Activated naive CD4-positive, alpha-beta T cell treated with anti-CD3 and anti-CD28 coated beads, Interleukin-2, amount 50 U/mL, for 72 hours (primary cell): ENCODE results near the gene CDC42EP5. TPM values are rescaled to one million over a fixed set of nuclear protein-coding genes. Genes with fewer than 3 reads are reported as not detected.
"Not testable (repeated sequence)": the region's sequence is repeated elsewhere in the genome, so short reads cannot be mapped to it uniquely, and the experiment has no call there.

ENCODE experiments used
- ATAC-seq, 2 donors: fragments of 150-1000 bp; cut with Tn5 transposase; 2 replicates each; pipeline ENCODE4 v1.10.0; 2021; ENCODE audit warnings: mild to moderate bottlenecking in 2 of 2, moderate library complexity in 2 of 2
- DNase-seq, 2 donors: peaks; one replicate each; pipeline ENCODE4 v3.0.0; 2021 to 2022; ENCODE audit warnings: low spot score in 2 of 2
- H3K27ac Mint-ChIP-seq, 2 donors: one replicate each; pipeline ENCODE4 v1.8.0; 2022; ENCODE audit warnings: mild to moderate bottlenecking in 2 of 2, mixed read lengths in 2 of 2
- H3K36me3 Mint-ChIP-seq, 2 donors: one replicate each; pipeline ENCODE4 v1.8.0; 2022; ENCODE audit warnings: mixed read lengths in 2 of 2
- H3K9me3 Mint-ChIP-seq, 2 donors: one replicate each; pipeline ENCODE4 v1.8.0; 2022; ENCODE audit warnings: mixed read lengths in 2 of 2
- total RNA-seq, 2 donors: library from RNA; stranded (reverse); gene quantifications; one replicate each; pipeline ENCODE4 v1.2.3, GENCODE V29; 2022

Gene CDC42EP5
- total RNA-seq, 2 donors from 2014 or later, result not detected

DNA sequence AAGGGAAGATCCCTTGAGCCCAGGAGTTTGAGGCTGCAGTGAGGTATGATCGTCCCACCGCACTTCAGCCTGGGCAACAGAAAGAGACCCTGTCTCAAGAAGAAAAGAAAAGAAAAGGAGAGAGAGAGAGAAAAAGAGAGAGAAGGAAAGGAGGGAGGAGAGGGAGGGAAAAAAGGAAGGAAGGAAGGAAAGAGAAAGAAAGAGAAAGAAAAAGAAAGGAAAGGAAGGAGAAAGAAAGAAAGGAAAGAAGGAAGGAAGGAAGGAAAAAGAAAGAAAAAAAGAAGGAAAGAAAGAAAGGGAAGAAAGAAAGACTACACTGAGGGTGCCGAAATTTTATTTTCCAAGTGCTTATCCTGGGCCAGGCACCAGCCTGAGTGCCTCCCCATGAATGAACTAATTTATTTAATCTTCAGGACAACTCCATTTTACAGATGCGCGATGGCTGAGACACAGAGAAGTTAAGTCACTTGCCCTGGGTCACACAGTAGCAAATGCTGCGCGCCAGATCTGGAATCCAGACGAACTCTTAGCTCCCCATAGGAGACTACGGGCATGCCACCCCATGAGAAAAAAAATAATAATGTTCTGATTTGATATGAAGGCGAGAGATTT lies 2.7 kb downstream of the CDC42EP5 start:
- peaks cover 0 to 4% of the 10 kb centered on the region in 2 donors for H3K36me3 Mint-ChIP-seq
- no peak for DNase-seq
- ATAC-seq, result no peak
- H3K9me3 Mint-ChIP-seq, result no peaks in the 10 kb centered on the region
- no peak overlapping the region for H3K27ac Mint-ChIP-seq

DNA sequence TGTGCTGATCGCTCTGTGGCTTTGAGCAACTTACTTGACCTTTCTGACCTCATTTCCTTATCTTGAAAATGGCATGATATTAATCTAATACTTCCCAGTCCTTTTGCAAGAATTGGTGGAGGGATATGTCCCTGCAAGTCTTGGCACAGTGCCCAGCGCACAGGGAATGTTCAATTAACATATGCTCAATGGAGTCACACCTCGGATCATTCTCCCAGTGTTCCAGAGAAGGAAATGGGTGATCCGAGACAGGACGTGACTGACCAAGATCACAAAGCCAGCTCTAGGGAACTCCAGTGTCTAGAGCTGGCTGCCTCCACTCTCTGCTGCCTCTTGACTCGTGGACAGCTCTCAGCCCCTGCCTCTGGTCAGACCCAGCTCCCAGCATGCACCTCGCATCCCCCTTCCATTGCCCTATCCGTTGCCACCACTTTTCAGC lies 3.6 kb downstream of the CDC42EP5 start:
- DNase-seq (no peak), ATAC-seq (no peak)
- H3K27ac Mint-ChIP-seq, result no peak overlapping the region
- peaks cover 4 to 5% of the 10 kb centered on the region in 2 donors for H3K36me3 Mint-ChIP-seq
- no peaks in the 10 kb centered on the region for H3K9me3 Mint-ChIP-seq

DNA sequence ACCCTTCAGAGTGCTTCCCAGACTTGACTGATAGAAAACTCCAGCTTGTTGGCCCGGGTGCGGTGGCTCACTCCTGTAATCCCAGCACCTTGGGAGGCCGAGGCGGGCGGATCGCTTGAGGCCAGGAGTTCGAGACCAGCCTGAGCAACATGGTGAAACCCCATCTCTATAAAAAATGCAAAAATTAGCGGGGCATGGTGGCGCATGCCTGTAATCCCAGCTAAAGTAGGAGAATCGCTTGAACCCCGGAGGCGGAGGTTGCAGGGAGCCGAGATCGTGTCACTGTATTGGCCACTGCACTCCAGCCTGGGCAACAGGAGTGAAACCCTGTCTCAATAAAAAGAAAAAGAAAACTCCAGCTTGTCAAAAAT lies 7.0 kb downstream of the CDC42EP5 start:
- H3K9me3 Mint-ChIP-seq, H3K27ac Mint-ChIP-seq, ATAC-seq: not testable (repeated sequence)
- DNase-seq, result peak in 1 of 2 donors; percentile 18
- H3K36me3 Mint-ChIP-seq, result peaks cover 4 to 11% of the 10 kb centered on the region in 2 donors

DNA sequence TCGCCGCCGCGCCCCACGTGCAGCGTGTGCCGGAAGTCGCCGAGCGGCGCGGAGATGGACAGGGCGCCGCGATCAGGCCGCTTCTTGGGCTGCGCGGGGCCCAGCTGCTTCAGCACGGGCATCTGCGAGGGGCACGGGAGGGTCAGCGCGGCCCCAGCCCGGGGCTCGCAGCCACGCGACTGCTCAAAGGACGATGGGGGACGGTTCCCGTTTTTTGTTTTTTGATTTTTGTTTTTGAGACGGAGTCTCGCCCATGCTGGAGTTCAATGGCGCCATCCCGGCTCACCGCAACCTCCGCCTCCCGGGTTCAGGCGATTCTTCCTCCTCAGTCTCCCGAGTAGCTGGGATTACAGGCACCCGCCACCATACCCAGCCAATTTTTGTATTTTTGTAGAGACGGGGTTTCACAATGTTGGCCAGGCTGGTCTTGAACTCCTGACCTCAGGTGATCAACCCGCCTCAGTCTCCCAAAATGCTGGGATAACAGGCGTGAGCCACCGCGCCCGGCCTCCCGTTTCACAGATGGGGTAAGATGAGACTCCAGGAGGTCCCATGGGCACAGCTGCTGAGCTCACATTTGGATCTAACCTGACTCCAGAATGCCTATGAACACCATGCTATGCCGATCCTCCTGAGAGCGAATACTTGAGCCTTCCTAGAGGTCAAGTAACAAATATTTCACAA lies 7.5 kb downstream of the CDC42EP5 start:
- Mint-ChIP-seq H3K9me3 (no peaks in the 10 kb centered on the region), H3K27ac (no peak overlapping the region), H3K36me3 (peaks cover 4 to 11% of the 10 kb centered on the region in 2 donors)
- ATAC-seq (no peak), DNase-seq (peak in 1 of 2 donors; percentile 53)

DNA sequence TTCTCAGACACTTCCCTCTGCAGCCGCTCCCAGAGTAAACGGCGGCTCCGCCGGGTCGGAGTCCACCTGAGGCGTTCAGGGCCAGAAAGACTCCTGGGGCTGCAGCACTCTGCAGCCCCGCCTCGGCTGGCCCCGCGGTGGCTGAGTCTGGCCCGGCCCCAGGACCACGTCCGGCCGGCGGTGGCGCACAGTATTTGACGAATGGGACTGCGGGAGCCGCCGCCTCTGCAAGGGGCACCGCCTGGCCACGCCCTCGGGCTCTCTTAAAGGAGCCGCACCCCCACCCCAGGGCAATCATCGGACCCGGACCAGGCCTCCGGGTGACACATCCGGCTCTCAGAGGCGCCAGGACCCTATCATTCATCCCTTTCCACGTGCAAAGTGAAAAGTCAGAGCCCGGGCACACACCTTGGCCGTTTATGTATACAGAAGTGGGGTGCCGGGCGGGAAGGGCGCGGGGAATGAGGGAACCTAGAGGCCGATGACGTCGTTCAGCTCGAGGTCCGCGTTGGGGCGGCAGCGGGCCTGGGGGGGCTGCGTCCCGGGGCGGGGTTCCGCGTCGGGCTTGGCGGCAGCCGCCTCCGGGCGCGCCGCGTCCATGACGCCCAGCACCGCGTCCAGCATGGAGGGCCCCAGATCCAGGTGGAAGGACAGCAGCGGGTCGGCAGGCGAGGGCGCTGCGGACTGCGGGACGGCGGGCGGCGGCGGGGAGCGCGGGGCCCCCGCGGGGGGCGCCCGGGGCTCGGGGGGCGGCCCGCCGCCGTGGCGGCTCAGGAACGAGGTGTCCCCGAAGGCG lies 8.3 kb downstream of the CDC42EP5 start:
- Mint-ChIP-seq H3K9me3 (no peaks in the 10 kb centered on the region), H3K36me3 (peaks cover 4 to 13% of the 10 kb centered on the region in 2 donors), H3K27ac (peak overlapping the region; percentile 81 to 96)
- DNase-seq (peak; percentile 79 to 83), ATAC-seq (peak; percentile 53 to 58)

DNA sequence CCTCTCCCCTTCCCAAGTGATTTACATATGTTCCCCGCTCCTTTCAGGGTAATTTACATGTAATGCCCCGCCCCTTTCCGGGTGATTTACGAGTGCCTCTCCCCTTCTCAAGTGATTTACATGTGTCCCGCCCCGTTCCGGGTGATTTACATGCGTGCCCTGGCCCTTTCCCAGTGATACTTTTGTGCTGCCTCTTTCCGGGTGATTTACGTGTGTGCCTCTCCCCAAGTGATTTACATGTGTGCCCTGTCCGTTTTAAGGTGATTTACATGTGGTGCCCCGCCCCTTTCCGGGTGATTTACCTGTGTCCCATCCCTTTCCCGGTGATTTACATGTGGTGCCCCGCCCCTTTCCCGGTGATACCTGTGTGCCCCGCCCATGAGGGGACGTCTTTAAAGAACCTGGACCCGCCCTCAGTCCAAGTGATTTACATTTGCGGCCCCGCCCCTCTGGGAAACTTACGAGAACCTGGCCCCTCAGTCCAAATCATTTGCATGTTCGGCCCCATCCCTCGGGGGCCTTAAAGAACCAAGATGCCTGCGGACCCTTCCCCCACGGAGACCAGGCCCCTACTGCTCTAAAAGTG lies 9.0 kb downstream of the CDC42EP5 start:
- peaks cover 4 to 20% of the 10 kb centered on the region in 2 donors for H3K36me3 Mint-ChIP-seq
- DNase-seq (peak; percentile 91 to 92), ATAC-seq (peak; percentile 66 to 72)
- no peaks in the 10 kb centered on the region for H3K9me3 Mint-ChIP-seq
- peak overlapping the region; percentile 81 to 96 for H3K27ac Mint-ChIP-seq

DNA sequence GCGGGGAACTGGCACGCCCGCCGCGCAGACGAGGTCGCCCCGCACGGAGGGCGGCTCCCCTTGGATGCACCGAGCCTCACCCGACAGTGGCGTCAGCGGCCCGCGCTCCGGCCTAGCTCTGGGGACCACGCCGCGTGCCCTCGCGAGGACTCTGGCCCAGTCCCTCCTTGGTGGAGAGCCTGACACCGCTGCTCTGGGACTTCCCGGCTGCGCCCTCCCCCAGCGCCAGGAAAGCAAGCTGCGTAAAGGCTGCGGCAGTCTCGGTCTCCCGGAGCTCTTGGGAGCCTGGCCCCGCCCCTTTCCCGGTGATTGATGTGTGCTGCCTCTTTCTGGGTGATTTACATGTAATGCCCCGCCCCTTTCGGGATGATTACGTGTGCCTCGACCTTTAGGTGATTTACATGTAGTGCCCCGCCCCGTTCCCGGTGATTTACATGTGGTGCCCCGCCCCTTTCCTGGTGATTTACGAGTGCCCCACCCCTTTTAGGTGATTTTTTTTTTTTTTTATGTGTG lies 9.5 kb downstream of the CDC42EP5 start, which contains the start of gene LENG9:
Gene LENG9, minus strand, starts transcription at position 248 of the 513 bp plus-strand sequence. CDS start 252 bp downstream, outside the sequence.
- DNase-seq (peak; percentile 96 to 98), ATAC-seq (peak; percentile 76 to 77)
- H3K36me3 Mint-ChIP-seq, result peaks cover 4 to 25% of the 10 kb centered on the region in 2 donors
- H3K9me3 Mint-ChIP-seq, result no peaks in the 10 kb centered on the region
- peak within 1 kb of the TSS; percentile 81 to 96 for H3K27ac Mint-ChIP-seq

DNA sequence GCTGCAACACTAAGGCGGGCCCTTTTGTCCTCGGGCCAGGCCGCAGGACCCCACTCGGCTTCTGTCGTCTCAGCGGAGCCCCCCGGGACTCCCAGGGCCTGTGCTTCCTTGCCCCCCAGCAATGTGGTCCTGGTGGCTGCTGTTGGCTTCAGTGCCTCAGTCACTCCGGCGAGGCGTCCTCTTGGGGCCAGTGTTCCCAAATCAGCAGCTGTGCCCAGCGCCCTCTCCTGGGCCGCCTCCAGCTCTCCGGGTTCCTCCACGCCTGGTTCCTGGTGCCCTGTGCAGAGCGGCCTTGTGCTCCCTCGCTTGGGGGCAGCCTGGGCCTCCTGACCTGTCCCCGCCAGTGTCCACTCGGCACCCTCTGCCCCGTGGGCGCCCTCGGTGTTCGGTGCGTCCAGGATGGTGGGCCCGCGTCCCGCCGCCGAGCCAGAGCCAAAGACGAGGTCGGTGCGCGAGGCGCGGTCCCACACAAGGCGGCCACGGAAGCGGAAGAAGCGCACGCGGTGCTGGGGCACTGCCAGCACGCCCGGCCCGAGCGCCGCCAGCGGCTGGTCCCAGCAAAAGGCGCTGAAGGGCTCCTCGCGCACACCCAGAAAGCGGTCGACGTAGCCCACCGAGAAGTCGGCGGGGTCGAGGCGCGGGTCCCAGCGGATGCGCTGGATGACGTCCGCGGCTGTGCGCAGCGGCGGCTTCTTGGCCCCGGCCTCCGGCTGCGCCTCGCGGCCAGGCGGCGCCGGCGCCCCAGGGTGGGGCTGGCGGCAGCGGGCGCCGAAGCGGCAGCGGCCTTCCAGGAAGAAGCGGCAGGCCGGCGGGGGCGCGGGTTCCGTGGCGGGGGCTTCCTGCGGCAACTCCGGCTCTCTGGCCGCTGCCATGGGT lies 10.2 kb downstream of the CDC42EP5 start:
- ATAC-seq (peak; percentile 16 to 25), DNase-seq (peak; percentile 72 to 78)
- Mint-ChIP-seq H3K9me3 (no peaks in the 10 kb centered on the region), H3K27ac (peak overlapping the region in 1 of 2 donors; percentile 81), H3K36me3 (peaks cover 4 to 32% of the 10 kb centered on the region in 2 donors)

DNA sequence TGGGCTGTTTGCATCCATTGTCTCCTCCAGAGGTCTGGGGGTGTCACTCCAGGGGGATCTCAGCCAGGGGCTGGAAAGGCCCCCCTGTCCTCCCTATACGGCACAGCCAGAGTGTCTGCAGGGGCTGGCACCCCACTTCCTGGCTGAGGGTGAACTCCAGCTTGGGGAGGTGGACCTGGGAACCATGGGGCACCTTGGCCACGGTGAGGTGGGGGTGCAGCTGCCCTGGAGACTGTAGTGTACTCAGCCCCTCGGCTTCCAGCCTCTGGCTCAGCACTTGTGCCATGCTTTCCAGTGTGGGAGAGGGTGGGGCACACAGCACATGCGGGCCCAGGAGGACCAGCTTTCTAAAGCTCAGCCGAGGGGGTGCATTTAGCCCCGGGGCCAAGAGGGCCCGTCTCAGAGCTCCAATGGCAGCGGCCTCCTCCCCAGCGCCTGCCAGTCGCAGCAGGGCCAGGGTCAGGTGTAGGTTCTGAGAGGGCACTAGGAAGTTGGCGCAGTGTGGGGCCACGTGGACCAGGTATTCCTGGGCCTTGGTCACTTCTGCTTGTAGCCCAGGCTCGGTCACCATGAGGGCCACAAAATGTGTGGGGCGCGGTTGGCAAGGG lies 10.9 kb downstream of the CDC42EP5 start:
- peaks cover 4 to 32% of the 10 kb centered on the region in 2 donors for H3K36me3 Mint-ChIP-seq
- peak overlapping the region; percentile 60 to 81 for H3K27ac Mint-ChIP-seq
- no peaks in the 10 kb centered on the region for H3K9me3 Mint-ChIP-seq
- DNase-seq (no peak), ATAC-seq (no peak)

DNA sequence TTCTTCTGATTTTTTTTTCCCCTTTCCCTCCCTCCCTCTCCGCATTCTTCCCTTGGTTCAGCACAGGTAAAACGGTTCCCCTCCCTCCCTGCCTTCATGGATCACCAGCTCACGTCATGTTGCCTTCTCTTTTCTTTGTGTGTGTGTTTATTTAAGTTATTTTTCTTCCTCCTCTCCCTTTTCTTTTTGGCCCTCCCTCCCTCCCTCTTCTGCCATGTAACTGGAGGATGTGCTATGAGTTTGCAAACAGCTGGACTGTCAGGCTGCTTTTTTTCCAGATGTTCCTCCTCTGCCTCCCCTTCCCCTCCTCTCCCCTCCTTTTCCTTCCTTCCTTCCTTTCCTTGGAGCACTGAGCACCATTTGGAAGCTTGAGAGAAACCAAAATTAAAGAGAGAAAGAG lies 11.5 kb downstream of the CDC42EP5 start:
- DNase-seq (no peak), ATAC-seq (no peak)
- Mint-ChIP-seq H3K27ac (peak overlapping the region; percentile 60 to 81), H3K9me3 (no peaks in the 10 kb centered on the region), H3K36me3 (peaks cover 4 to 32% of the 10 kb centered on the region in 2 donors)

DNA sequence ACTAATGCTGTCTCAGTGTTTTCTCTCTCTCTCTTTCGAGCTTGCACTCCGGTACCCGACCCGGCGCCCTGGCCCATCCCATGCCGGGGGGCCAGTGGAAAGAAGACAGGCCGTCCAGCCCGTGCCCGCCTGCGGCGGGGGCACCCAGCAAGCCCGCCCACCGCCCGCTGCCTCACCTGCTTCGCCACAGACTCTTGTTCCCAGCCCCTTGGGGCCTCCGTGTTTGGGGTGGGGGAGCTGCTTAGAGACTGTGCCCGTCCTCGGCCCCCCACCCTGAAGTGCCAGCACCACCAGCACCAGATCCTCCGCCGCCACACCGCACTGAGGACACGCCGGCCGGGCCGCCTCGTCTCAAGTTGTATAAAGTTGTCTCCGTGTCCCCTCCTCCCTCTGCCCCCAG lies 11.9 kb downstream of the CDC42EP5 start:
- peaks cover 4 to 35% of the 10 kb centered on the region in 2 donors for H3K36me3 Mint-ChIP-seq
- no peaks in the 10 kb centered on the region for H3K9me3 Mint-ChIP-seq
- H3K27ac Mint-ChIP-seq, result peak overlapping the region; percentile 22 to 81
- ATAC-seq (no peak), DNase-seq (no peak)

DNA sequence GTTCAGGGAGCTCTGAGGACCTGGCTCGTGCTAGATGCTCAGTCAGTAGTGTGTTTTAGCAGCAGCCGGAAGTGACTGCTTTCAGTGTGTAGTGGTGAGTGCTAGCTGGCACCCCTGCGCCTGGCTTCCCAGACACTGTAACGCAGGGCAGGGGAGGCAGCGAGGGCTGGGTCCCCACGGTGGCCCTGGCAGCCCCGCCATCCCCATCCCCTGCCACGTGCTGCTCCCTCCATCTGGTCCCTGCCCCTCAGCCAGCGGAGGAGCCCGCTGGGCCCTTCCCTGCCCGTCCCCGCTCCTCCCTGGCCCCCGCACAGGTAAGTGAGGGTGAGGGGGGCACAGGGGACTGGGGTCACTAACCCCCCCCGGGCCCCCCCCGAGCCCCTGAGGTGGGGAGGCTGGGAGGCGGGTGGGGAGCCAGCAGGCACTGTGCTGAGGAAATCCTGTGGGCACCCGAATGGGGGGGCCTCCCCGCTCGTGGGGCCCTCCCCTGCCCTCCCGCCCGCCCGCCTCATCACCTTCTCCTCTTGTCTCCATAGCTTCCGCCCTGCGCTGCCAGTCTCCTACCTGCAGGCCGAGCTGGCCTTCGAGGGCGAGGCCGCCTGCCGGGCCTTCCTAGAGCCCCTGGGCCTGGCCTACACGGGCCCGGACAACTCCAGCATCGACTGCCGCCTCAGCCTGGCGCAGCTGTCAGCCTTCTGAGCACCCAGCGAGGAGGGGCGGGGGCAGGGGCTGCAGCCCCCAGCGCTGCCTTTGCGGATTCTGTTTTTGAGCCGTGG lies 12.7 kb downstream of the CDC42EP5 start:
- peaks cover 0 to 37% of the 10 kb centered on the region in 2 donors for H3K36me3 Mint-ChIP-seq

DNA sequence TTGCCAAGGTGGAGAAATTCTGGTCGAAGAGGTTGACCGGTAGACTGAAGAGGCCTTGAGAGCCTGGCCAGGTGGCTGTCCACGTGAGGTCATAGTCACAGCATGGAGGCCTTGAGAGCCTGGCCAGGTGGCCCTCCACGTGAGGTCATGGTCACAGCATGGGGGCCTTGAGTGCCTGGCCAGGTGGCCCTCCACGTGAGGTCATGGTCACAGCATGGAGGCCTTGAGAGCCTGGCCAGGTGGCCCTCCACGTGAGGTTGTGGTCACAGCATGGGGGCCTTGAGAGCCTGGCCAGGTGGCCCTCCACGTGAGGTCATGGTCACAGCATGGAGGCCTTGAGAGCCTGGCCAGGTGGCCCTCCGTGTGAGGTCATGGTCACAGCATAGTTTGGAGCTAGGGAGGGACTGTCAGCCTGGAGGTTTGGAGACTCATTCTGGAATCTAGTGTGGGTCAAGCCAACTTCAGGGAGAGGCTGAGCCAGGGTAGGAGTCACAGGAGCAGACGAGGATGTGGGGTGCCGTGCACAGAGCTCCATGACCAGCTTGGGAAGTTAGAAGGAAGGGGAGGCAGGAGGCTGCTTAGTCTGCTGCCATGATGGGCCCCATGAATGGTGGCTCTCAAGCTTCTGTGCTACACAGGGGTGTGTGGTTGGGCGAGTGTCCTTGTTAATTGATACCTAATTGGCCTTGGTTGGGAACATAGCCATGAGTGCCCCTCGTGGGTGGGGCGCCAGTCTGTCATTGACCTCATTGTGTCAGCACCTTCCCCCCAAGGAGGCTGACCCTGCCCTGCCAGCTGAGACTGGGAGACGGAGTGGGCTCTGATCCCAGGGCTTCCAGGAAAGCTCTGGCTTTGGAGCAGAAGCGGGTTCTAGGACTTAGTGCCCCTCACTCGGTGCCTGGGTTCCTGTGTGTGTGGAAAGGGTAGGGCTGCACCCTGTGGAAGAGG lies 13.5 kb downstream of the CDC42EP5 start:
- Mint-ChIP-seq H3K36me3 (peaks cover 5 to 33% of the 10 kb centered on the region in 2 donors), H3K27ac (peak overlapping the region; percentile 63 to 66), H3K9me3 (no peaks in the 10 kb centered on the region)
- ATAC-seq, result no peak
- DNase-seq, result no peak

More for the DNA sequence above, 12.7 kb downstream of the CDC42EP5 start:
- DNase-seq (no peak), ATAC-seq (no peak)
- Mint-ChIP-seq H3K9me3 (no peaks in the 10 kb centered on the region), H3K27ac (no peak overlapping the region)
